Adrenal gland (tissue), 12 donors: Measurements from ENCODE around the gene SUSD3. TPM values are rescaled to one million over a fixed set of nuclear protein-coding genes. Genes with fewer than 3 reads are reported as not detected.

Experiments used
- DNase-seq, 7 donors: peaks; one replicate each; pipeline ENCODE4 v3.0.0-alpha.2; 2019 to 2020
- H3K27ac ChIP-seq, 5 donors: fragments of 200-600 bp; sonication (generic) in 4 of 5; 1 replicate in 3 of 5; 2 replicates in 2 of 5; pipeline versions ENCODE4 v1.5.1 to v1.8.0; 2016 to 2020; ENCODE audit warnings: mild to moderate bottlenecking in 1 of 5
- H3K27me3 ChIP-seq: fragments of 200-600 bp; 2 replicates; pipeline ENCODE4 v1.8.0; 2021
- H3K36me3 ChIP-seq, 2 donors: fragments of 200-600 bp; replicated peaks in 1 of 2; 1 replicate in 1 of 2; 2 replicates in 1 of 2; pipeline versions ENCODE4 v1.5.1 to v1.8.0; 2018 to 2022
- H3K4me1 ChIP-seq, 2 donors: fragments of 200-600 bp; replicated peaks in 1 of 2; 1 replicate in 1 of 2; 2 replicates in 1 of 2; pipeline versions ENCODE4 v1.5.1 to v1.8.0; 2018 to 2021
- H3K4me3 ChIP-seq, 4 donors: fragments of 200-600 bp; sonication (generic) in 3 of 4; one replicate each; pipeline ENCODE4 v1.5.1; 2016 to 2018
- H3K9me3 ChIP-seq, 3 donors: fragments of 200-600 bp; sonication (generic) in 1 of 3; replicated peaks in 1 of 3; 1 replicate in 2 of 3; 2 replicates in 1 of 3; pipeline versions ENCODE4 v1.5.1 to v1.8.0; 2016 to 2021
- CTCF ChIP-seq, 6 experiments: fragments of 450-650 bp in 4 of 6; fragments of 200-600 bp in 2 of 6; sonication (generic) in 1 of 6; IDR thresholded peaks; 1 replicate in 5 of 6; 2 replicates in 1 of 6; pipeline versions ENCODE4 v1.5.1 to v1.8.0; 2016 to 2021; ENCODE audit warnings: antibody characterized with exemption in 6 of 6, mild to moderate bottlenecking in 2 of 6, moderate library complexity in 1 of 6
- POLR2A ChIP-seq, 2 donors: fragments of 450-650 bp; IDR thresholded peaks; one replicate each; pipeline ENCODE4 v1.6.1; 2017; ENCODE audit warnings: antibody characterized with exemption in 2 of 2, mild to moderate bottlenecking in 2 of 2, moderate library complexity in 1 of 2
- WGBS, 4 donors: extraction: QIAGEN DNeasy Blood & Tissue Kit in 2 of 4; methylation state at CpG; one replicate each; pipeline versions ENCODE4 v1.1.5 to v1.1.7; 2013 to 2017; 5-methylcytosine and 5-hydroxymethylcytosine counted together
- intact Hi-C, 2 donors: fragments of 100-400 bp; cut with DNase I; formaldehyde crosslinking; loops; one replicate each; pipeline versions ENCODE4 v1.14.1 to v1.15.0; 2022 to 2023
- polyA plus RNA-seq, 3 donors: library from polyadenylated mRNA; stranded (reverse); fragments of 200-250 nt in 2 of 3; fragments of 350-450 nt in 1 of 3; fragmentation: Illumina TruSeq in 1 of 3; extraction: RNeasy Lipid Tissue Mini Kit (QIAGEN cat#74804) in 1 of 3; gene quantifications; one replicate each; pipeline ENCODE4 v1.2.3, GENCODE V29; 2013 to 2014
- total RNA-seq, 9 donors: library from RNA; depleted of rRNA in 4 of 9; stranded (reverse); fragments of >200 nt in 4 of 9; fragments of 120-200 nt in 1 of 9; fragmentation: NEBNext Ultra II Directional in 1 of 9; extraction: Animal tissue kit (Norgen Biotek cat#: 25700) in 1 of 9; gene quantifications; one replicate each; pipeline versions ENCODE4 v1.1.0 to v1.2.4, GENCODE V29; 2013 to 2023
- donor health status: healthy with polysubstance abuse.
- donor health status: Bipolar disorder and iron deficiency.
- donor health status: DM: yes; HTN: yes; CAD: no.
- donor health status: DM: no; HTN: no; CAD: no.
- donor health status: DM: no; HTN: no; CAD: no.
- donor health status: DM: yes; HTN: yes; CAD: no.

Gene SUSD3
- total and polyA plus RNA-seq, 12 donors: 0.60 to 4.9 (median 2.7) TPM

GRCh38 chr9:93090091-93090655 is 31.7 kb downstream of the SUSD3 start:
- Histone ChIP-seq H3K4me3 (no peak overlapping the region), H3K36me3 (no peaks in the 10 kb centered on the region), H3K4me1 (peaks cover 17 to 25% of the 10 kb centered on the region in 2 donors), H3K27ac (no peak overlapping the region), H3K9me3 (peaks cover 0 to 4% (median 0%) of the 10 kb centered on the region in 3 donors), H3K27me3 (no peaks in the 10 kb centered on the region)
- peak in 3 of 7 donors; percentile 11 to 35 (median 12) for DNase-seq
- intact Hi-C loops: no loop called here
- WGBS, 4 donors: 88 to 96% (median 90%) methylated on average over 8 of the region's 8 CpGs
- TF ChIP-seq POLR2A (IDR thresholded peaks at IDR 0.05): no peak
- TF ChIP-seq CTCF (IDR thresholded peaks at IDR 0.05): no peak

GRCh38 chr9:93091056-93091452 is 32.6 kb downstream of the SUSD3 start:
- H3K4me1 ChIP-seq: peaks cover 17 to 26% of the 10 kb centered on the region in 2 donors
- H3K27me3 ChIP-seq: no peaks in the 10 kb centered on the region
- no peak overlapping the region for H3K27ac ChIP-seq
- no peak overlapping the region for H3K4me3 ChIP-seq
- intact Hi-C loops: no loop called here
- H3K36me3 ChIP-seq: no peaks in the 10 kb centered on the region
- no peak for TF ChIP-seq POLR2A (IDR thresholded peaks at IDR 0.05)
- TF ChIP-seq CTCF (IDR thresholded peaks at IDR 0.05): no peak
- peaks cover 0 to 4% (median 0%) of the 10 kb centered on the region in 3 donors for H3K9me3 ChIP-seq
- 75 to 89% (median 80%) methylated on average over 4 of the region's 4 CpGs for WGBS, 4 donors
- DNase-seq: peak in 4 of 7 donors; percentile 9 to 48 (median 14)

GRCh38 chr9:93091453-93092081 is 33.1 kb downstream of the SUSD3 start:
- Histone ChIP-seq H3K4me1 (peaks cover 17 to 26% of the 10 kb centered on the region in 2 donors), H3K4me3 (no peak overlapping the region), H3K9me3 (peaks cover 0 to 4% (median 0%) of the 10 kb centered on the region in 3 donors), H3K36me3 (no peaks in the 10 kb centered on the region), H3K27me3 (no peaks in the 10 kb centered on the region), H3K27ac (no peak overlapping the region)
- WGBS, 4 donors: 66 to 72% (median 68%) methylated on average over 3 of the region's 3 CpGs
- peak in 6 of 7 donors; percentile 64 to 83 (median 75) for DNase-seq
- TF ChIP-seq POLR2A (IDR thresholded peaks at IDR 0.05) (no peak), CTCF (IDR thresholded peaks at IDR 0.05) (no peak)
- intact Hi-C loops: no loop called here

GRCh38 chr9:93092251-93092991 is 33.9 kb downstream of the SUSD3 start:
- Histone ChIP-seq H3K36me3 (no peaks in the 10 kb centered on the region), H3K27me3 (no peaks in the 10 kb centered on the region), H3K4me1 (peaks cover 25 to 34% of the 10 kb centered on the region in 2 donors), H3K27ac (peak overlapping the region in 3 of 5 donors; percentile 88 to 98 (median 96)), H3K9me3 (peaks cover 0 to 4% (median 0%) of the 10 kb centered on the region in 3 donors), H3K4me3 (no peak overlapping the region)
- DNase-seq: peak in 5 of 7 donors; percentile 16 to 54 (median 22)
- TF ChIP-seq POLR2A (IDR thresholded peaks at IDR 0.05) (no peak), CTCF (IDR thresholded peaks at IDR 0.05) (no peak)
- intact Hi-C loops: no loop called here
- 77 to 87% (median 82%) methylated on average over 7 of the region's 7 CpGs for WGBS, 4 donors
